Activated naive CD4-positive, alpha-beta T cell treated with anti-CD3 and anti-CD28 coated beads, Interleukin-2, amount 50 U/mL, for 72 hours (primary cell): ENCODE measurements around the gene CHST13. TPM values are rescaled to one million over a fixed set of nuclear protein-coding genes. Genes with fewer than 3 reads are reported as not detected.
A peak's percentile ranks its signal among the peaks of the same experiment; 100 is the strongest.

Source experiments
- ATAC-seq, 2 donors: fragments of 150-1000 bp; cut with Tn5 transposase; 2 replicates each; pipeline ENCODE4 v1.10.0; 2021; ENCODE audit warnings: mild to moderate bottlenecking in 2 of 2, moderate library complexity in 2 of 2
- DNase-seq, 2 donors: peaks; one replicate each; pipeline ENCODE4 v3.0.0; 2021 to 2022; ENCODE audit warnings: low spot score in 2 of 2
- H3K27ac Mint-ChIP-seq, 2 donors: one replicate each; pipeline ENCODE4 v1.8.0; 2022; ENCODE audit warnings: mild to moderate bottlenecking in 2 of 2, mixed read lengths in 2 of 2
- H3K36me3 Mint-ChIP-seq, 2 donors: one replicate each; pipeline ENCODE4 v1.8.0; 2022; ENCODE audit warnings: mixed read lengths in 2 of 2
- H3K9me3 Mint-ChIP-seq, 2 donors: one replicate each; pipeline ENCODE4 v1.8.0; 2022; ENCODE audit warnings: mixed read lengths in 2 of 2
- total RNA-seq, 2 donors: library from RNA; stranded (reverse); gene quantifications; one replicate each; pipeline ENCODE4 v1.2.3, GENCODE V29; 2022

The CHST13 gene
- total RNA-seq, 2 donors from 2014 or later = not detected

DNA sequence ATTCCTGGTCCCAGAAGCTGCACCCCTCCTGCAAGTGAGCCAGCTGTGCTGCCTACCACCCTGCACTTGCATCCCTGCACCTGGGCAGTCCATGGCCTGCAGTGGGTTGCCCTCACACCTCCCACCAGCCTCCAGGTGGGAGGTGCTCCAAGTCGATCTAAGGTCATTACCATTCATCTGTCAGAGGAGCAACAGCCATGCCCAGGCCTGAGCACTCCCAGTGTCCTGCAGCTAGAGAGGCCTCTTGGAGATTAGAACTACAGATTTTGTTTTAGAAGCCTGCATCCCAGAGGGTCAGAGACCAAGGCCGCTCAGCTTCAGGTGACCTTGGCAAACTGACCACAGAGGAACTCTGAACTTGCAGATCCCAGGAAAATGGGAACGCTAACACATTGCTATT is 39.3 kb upstream of the CHST13 start:
- Mint-ChIP-seq H3K27ac (peak overlapping the region in 1 of 2 donors; percentile 70), H3K9me3 (no peaks in the 10 kb centered on the region), H3K36me3 (no peaks in the 10 kb centered on the region)
- DNase-seq (no peak), ATAC-seq (no peak)

DNA sequence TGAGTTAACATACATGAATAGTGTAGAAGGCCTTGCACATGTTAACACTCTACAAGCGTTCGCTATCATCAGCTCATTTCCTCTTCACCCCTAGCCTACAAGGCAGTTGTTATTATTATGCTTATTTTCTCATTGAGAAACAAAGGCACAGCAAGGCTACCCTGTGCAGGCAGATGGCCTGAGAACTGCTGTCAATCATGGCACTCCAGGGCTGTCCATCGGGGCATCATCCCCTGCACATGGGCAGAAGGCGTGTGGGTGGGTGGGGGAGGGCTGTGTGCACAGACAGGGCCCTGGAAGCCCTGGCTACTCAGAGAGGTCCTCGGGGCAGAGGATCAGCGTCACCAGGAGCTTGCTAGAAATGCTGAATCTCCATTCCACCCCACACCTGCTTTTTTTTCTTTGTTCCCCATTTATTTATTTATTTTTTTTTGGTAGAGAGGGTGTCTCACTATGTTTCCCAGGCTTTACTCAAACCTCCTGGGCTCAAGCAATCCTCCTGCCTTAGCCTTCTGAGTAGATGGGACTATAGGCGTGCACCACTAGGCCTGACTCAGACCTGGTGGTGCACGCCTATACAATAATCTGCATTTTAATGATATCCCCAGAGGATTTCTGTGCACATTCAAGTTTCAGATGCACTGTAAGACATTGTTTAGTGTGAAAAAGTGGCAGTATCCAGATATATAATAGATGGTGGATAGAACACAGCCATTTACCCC is 38.6 kb upstream of the CHST13 start:
- no peak for DNase-seq
- Mint-ChIP-seq H3K9me3 (no peaks in the 10 kb centered on the region), H3K27ac (peak overlapping the region; percentile 54 to 81), H3K36me3 (no peaks in the 10 kb centered on the region)
- ATAC-seq = no peak

DNA sequence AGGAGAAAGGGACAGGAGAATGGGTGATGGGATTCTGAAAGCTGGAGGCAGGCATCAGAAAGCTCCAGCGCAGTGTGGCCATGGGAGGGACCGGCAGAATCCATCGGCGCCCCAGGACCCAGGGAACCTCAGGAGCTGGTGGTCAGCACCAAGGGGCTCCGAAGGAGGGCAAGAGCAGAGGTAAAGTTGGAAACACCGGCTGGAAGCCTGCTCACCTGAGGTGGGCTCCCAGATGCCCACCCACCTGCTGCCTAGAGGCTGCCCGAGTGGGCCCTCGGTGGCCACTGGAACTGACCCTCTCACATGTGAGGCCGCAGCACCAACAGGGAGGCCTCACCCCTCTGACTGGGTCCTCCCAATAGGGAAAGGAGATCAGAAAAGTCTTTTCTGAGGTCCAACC is 38.0 kb upstream of the CHST13 start:
- ATAC-seq (no peak), DNase-seq (no peak)
- no peaks in the 10 kb centered on the region for H3K36me3 Mint-ChIP-seq
- peak overlapping the region; percentile 54 to 81 for H3K27ac Mint-ChIP-seq
- H3K9me3 Mint-ChIP-seq = no peaks in the 10 kb centered on the region

DNA sequence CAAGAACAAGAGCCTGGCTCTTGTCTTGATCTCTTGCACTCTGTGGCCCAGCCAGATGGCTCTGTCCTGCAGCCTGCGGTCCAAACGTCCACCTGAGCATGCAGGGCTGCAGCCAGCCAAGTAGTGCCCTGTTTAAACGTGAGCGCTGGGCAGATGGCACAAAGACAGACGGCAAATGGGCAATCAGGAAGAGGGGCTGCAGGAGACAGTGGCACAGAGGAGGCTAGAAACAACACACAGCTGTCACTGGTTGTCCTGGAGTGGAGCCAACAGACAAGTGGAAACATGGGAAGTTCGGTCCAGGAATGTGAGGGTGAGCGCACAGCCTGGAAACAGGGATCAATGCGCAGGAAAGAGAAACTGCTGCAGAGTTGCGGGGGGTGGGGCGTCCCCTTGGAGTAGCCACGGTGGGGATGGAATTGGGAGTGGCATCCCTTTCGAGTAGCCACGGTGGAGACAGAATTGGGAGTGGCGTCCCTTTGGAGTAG is 37.6 kb upstream of the CHST13 start:
- H3K9me3 Mint-ChIP-seq = no peaks in the 10 kb centered on the region
- H3K36me3 Mint-ChIP-seq = no peaks in the 10 kb centered on the region
- peak overlapping the region in 1 of 2 donors; percentile 54 for H3K27ac Mint-ChIP-seq
- DNase-seq (no peak), ATAC-seq (no peak)

DNA sequence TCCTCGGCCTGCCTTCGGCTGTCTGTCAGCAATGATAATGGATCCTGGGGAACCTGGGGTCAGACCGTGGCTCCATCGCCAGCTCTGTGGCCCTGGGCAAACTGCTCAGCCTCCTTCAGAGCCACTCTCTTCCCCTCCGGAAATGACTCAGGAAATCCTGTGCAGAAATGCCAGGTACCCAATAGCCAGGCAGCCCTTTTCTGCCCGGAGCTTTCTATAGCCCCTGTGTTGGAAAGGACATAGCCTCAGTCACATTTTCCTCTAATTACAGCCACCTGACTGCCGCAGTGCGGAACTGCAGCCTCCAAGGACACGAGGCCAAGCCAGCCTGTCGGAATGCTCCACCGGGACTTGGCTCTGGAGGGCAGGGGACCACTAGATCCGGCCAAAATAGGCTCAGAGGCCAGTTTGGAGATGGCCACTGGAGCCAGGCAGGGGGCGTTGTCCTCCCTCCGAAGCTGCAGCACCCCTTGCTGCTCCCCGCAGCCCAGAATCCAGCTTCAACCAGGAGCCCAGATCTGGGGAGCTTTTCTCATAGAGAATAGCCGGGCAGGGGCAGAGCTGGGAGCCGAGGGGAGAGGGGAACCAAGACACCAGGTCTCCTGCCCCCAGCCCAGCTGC is 36.7 kb upstream of the CHST13 start:
- no peaks in the 10 kb centered on the region for H3K36me3 Mint-ChIP-seq
- peak; percentile 64 to 93 for ATAC-seq

DNA sequence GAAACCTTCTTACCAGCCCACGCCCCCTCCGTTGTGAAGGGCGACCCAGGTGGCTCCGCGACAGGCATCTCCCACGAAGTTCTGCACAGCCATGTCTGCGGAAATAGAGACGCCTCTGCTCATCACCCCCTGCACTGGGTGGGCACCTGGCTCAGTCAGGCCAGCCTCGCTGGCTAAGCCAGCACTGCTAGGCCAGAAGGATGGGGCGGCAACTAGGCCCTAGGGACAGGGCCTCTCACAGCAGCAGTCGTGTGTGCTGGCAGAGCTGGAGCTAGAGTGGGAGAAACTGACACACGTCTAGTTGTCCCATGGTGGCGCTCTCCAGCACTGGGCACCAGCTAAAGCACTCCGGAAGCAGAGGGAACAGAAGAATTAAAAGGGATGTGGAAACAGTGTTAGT is 35.8 kb upstream of the CHST13 start:
- ATAC-seq (no peak), DNase-seq (no peak)
- Mint-ChIP-seq H3K9me3 (no peaks in the 10 kb centered on the region), H3K27ac (no peak overlapping the region), H3K36me3 (no peaks in the 10 kb centered on the region)

More for the DNA sequence above, 36.7 kb upstream of the CHST13 start:
- peak in 1 of 2 donors; percentile 8 for DNase-seq
- no peaks in the 10 kb centered on the region for H3K9me3 Mint-ChIP-seq
- H3K27ac Mint-ChIP-seq = peak overlapping the region; percentile 14 to 54

DNA sequence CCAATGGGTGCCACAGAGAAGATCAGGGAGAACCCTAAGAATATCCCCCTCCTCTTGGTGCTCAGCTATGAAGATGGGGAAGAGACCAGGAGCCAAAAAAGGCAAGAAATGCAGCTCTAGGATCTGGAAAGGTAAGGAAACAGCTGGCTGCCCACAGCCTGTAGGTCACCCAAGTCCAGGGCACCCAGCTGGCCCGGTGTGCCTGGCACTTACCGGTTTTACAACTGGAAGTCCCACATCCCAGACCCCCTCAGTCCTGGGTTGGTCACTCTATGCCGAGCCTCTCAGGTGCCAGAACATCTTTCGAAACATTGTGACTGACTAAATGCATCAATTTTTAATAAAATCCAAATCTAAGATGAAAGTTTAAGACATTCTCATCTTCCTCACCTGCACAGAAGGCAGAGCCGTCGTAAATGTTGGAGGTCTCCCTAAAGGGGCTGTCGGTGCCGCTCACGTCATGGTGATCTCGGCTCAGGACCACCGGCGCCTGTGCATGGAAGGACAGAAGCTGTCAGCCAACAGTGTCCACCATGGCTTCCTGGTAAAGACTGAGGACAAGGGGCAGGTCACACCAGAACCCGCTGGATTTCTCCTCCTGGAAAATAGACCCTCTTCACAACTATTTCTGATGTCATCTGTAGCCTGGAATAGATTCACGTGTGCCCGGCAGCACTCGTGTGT is 34.9 kb upstream of the CHST13 start:
- ATAC-seq (no peak), DNase-seq (no peak)
- Mint-ChIP-seq H3K36me3 (no peaks in the 10 kb centered on the region), H3K27ac (no peak overlapping the region), H3K9me3 (no peaks in the 10 kb centered on the region)

DNA sequence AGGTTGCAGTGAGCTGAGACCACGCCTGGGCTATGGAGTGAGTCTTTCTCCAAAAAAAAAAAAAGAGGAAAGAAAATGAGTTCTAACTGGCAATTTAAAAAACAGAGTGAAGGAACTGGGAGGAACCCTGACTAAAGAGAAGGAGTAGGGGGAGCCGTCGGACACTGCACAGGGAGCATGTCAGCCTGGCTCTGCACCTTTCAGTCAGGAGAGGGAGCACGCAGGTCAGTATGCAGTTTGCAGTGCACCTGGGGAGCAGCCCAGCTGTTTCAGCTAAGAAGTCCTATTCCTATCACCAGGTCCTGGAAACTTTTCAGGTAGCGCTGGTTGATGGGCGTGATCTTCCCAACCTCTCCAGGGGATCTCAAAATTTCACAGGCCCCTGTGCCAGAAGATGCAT is 33.3 kb upstream of the CHST13 start:
- H3K9me3 Mint-ChIP-seq = no peaks in the 10 kb centered on the region
- DNase-seq = no peak
- ATAC-seq = no peak
- no peak overlapping the region for H3K27ac Mint-ChIP-seq
- no peaks in the 10 kb centered on the region for H3K36me3 Mint-ChIP-seq

DNA sequence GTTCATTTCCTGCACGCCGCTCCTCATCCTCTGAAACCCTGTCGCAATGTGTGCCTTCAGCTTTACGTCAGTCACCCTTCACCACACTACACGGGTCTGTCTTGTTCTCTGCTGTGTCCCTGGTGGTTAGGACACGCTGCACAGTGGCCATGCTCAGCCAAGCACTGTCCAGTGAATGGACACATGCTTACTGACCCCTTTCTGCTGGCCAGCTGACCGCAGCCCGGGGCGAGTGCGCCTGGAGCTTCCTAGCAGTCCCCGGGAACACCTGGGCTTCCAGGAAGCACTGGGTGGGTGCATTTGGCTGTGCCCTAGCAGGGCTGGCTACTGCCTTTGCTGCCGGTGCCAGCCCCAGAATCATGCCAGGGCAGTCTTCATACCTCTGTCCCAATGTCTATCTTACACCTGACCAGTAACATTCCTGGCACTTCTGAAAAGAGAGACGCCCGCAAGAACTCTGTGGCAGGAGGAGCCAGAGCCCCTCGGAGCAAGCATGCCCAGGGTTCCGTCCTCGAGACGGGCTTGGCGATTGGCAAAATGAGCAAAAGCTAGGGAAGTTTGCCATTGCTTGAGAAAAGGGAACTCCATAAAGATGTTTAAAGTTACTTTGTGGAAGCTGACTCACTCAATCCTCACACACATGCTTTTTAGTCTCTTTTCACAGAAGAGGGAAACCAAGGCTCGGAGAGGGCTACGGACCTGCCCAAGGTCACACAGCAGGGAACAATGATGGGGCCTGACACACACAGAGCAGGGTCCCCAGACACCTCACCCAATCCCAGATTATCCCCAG is 32.5 kb upstream of the CHST13 start:
- DNase-seq = no peak
- H3K36me3 Mint-ChIP-seq = no peaks in the 10 kb centered on the region
- H3K9me3 Mint-ChIP-seq = no peaks in the 10 kb centered on the region
- no peak for ATAC-seq
- no peak overlapping the region for H3K27ac Mint-ChIP-seq

DNA sequence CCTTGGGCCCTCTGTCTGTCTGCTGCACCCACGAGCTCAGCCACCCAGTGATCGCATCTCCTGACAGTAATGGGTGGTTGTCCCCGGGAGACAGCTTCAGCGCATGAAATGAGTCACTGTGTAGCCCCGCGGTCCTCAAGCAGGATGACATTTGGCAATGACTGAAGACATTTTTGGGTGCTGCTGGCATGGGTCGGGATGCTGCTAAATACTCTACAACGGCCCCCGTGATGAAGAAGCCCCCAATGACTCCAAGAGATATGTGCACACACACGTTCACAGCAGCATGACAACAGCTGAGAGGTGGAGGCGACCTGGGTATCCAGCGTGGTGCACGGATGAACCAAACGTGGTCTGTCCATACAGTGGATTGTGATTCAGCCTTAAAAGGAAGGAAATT is 30.9 kb upstream of the CHST13 start:
- no peaks in the 10 kb centered on the region for H3K9me3 Mint-ChIP-seq
- no peak for ATAC-seq
- no peak for DNase-seq
- H3K36me3 Mint-ChIP-seq = no peaks in the 10 kb centered on the region
- H3K27ac Mint-ChIP-seq = no peak overlapping the region

DNA sequence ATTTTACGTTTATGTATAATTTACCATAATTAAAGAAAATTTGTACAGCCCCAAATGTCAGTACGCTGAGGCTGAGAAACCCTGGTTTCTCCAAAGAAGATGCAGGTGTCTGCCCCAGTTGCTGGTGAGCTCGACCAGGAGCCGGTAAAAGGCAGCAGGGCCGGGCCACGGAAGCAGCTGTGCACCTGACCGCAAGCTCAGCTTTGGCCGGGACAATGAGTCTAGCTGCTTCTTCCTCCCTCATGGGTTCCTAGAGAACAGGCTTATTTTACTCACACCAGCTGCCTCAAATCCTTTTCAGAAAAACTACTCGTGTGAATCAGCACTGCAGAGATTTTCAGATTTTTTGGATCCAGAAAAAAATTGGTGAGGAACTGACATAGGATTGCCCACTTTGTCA is 30.2 kb upstream of the CHST13 start:
- H3K9me3 Mint-ChIP-seq = no peaks in the 10 kb centered on the region
- ATAC-seq = no peak

DNA sequence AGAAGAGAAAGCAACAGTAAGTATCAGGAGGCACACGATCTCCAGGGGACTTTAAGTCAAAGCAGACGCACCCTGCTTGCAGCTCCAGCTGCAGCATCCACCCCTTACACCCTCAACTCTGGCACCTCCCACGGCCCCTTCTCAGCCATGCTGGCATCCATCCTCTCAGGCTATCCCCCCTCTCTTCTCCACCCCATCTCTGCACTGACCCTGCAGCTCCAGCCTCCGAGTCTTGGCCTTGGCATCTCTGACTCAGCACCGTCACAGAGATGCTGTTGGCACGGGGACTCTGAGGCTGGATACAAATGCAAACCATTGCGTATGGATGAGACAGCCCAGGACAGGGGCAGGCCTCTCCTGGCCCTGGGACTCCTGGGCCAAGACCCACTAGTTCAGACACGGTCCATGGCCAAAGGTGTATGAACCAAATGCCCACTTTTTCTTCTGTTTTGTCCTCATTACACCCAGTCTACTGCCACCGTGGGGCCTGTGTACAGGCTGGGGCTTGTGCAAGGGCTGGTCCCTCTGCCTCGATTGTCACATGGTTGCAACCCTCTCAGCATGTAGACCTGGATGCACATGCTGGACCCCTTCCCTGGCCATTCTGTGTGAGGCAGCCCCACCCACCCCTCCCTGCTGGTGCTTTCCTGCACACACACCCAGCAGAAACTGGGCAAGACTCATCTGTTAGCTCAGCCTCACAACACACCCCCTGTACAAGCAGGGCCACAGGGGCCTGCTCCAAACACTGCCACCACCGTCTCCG is 29.6 kb upstream of the CHST13 start:
- Mint-ChIP-seq H3K9me3 (no peaks in the 10 kb centered on the region), H3K27ac (no peak overlapping the region), H3K36me3 (no peaks in the 10 kb centered on the region)
- no peak for ATAC-seq
- DNase-seq = no peak

More for the DNA sequence above, 30.2 kb upstream of the CHST13 start:
- DNase-seq = no peak
- H3K36me3 Mint-ChIP-seq = no peaks in the 10 kb centered on the region
- no peak overlapping the region for H3K27ac Mint-ChIP-seq

DNA sequence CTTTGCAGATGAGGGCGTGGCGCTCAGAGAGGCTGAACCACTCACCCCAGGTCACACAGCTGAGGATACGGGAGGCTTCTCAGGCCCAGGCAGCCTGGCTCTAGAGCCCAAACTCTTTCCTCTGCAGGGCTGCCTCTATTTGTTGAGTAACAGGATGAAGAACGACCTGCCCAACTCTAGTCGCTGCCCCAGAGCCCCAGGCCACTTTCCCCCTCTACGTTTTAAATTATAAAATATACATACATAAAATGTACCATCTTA is 29.1 kb upstream of the CHST13 start:
- DNase-seq (no peak), ATAC-seq (no peak)
- Mint-ChIP-seq H3K9me3 (no peaks in the 10 kb centered on the region), H3K36me3 (no peaks in the 10 kb centered on the region), H3K27ac (no peak overlapping the region)

DNA sequence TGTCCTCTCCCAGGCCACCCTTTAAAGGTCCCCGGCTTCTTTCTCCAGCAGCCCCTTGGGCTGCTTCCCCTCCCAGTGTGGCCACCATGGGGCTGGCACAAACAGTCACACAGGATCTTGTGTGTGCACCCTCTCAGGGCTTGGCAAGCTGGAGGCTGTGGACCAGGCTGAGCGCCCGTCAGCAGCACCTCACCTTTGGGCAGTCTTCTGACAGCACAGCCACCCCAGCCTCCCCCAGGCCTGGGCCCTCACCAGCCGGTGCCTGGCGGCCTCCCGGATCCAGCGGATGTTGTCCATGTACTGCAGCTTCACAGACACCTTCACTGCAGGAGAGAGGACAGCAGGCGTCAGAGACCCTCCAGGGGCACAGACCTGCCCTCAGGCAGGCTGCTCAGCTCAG is 28.2 kb upstream of the CHST13 start:
- Mint-ChIP-seq H3K36me3 (no peaks in the 10 kb centered on the region), H3K9me3 (no peaks in the 10 kb centered on the region), H3K27ac (no peak overlapping the region)
- ATAC-seq = no peak
- no peak for DNase-seq

DNA sequence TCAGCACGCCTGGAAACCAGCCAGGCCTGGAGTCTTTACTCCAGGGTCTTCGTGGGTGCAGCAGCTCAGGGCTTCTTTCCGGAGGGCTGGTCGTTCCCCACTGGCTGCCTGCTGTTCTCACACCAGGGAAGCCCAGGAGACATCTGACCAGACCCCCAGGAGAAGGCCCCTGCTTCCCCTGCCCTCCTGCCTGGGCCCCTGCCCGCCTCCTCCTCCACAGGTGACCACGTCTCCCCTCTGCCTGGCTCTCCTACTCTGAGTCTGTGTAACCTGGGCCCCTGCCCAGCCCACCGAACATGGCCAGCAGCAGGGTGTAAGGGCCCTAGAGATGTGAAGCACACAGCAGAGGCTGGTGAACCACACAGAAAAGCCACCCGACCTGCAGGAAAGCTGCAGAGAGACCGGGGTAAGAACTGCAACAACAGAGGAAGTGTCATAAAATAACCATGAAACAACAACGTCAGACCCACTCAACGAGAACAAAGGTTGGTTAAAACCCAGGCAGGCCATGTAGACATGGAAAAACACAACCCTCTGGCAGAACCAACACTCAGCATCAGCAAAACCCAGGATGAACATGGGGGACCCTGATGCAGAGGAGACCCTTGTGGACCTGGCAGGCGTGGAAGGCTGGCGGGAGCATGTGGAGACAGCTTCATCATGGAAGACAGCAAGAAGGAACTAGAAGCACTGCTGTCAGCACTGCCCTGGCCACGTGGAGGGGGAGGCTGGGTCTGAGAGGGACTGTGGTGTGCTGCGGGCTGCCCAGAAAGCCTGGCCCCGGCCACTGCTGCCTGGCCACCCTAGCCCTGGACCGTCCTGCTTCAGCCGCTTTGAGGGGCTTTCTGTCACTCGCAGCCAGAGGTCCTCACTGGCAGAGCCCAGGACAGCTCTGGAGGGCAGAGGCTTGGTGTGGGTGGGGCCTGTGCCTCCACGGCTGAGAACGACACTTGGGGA is 26.8 kb upstream of the CHST13 start:
- Mint-ChIP-seq H3K9me3 (no peaks in the 10 kb centered on the region), H3K27ac (peak overlapping the region in 1 of 2 donors; percentile 16), H3K36me3 (no peaks in the 10 kb centered on the region)
- ATAC-seq (no peak), DNase-seq (no peak)
